ENCODE results near the gene CPT1A. TPM values are rescaled to one million over a fixed set of nuclear protein-coding genes. Genes with fewer than 3 reads are reported as not detected.

The CPT1A gene
- total RNA-seq, 3 donors from 2014 or later, result 22.2 to 62.6 (median 30.4) TPM

GRCh38 chr11:68880851-68881250 is 39.1 kb upstream of the CPT1A start:
- TF ChIP-seq POLR2AphosphoS5 (IDR thresholded peaks at IDR 0.05) (no peak), POLR2A (IDR thresholded peaks at IDR 0.05) (no peak), CTCF (IDR thresholded peaks at IDR 0.05) (no peak)
- Histone ChIP-seq H3K4me1 (no peaks in the 10 kb centered on the region), H3K27me3 (no peaks in the 10 kb centered on the region), H3K36me3 (no peaks in the 10 kb centered on the region), H3K27ac (no peak overlapping the region), H3K9me3 (no peaks in the 10 kb centered on the region), H3K4me3 (no peak overlapping the region)
- no peak for DNase-seq (ENCODE audit: low spot score in 2 of 2)
- intact Hi-C loops (cut with DNase I; ENCODE audit: low total_unique reads), result no loop called here

- Histone ChIP-seq H3K27me3 (no peaks in the 10 kb centered on the region), H3K9me3 (no peaks in the 10 kb centered on the region), H3K36me3 (no peaks in the 10 kb centered on the region), H3K4me3 (no peak overlapping the region), H3K4me1 (no peaks in the 10 kb centered on the region), H3K27ac (no peak overlapping the region)
- intact Hi-C loops (cut with DNase I; ENCODE audit: low total_unique reads), result no loop called here
- no peak for TF ChIP-seq POLR2A (IDR thresholded peaks at IDR 0.05)
- TF ChIP-seq CTCF (IDR thresholded peaks at IDR 0.05), result no peak
- no peak for TF ChIP-seq POLR2AphosphoS5 (IDR thresholded peaks at IDR 0.05)
- DNase-seq (ENCODE audit: low spot score in 2 of 2), result no peak
Measured at GRCh38 chr11:68878022-68878421, 36.3 kb upstream of the CPT1A start.

GRCh38 chr11:68872216-68873003 is 30.7 kb upstream of the CPT1A start:
- no peaks in the 10 kb centered on the region for H3K27me3 ChIP-seq
- H3K36me3 ChIP-seq, result no peaks in the 10 kb centered on the region
- H3K4me1 ChIP-seq, result no peaks in the 10 kb centered on the region
- H3K9me3 ChIP-seq, result no peaks in the 10 kb centered on the region
- H3K27ac ChIP-seq, result no peak overlapping the region
- no peak overlapping the region for H3K4me3 ChIP-seq
- no peak for DNase-seq (ENCODE audit: low spot score in 2 of 2)
- TF ChIP-seq POLR2A (IDR thresholded peaks at IDR 0.05) (no peak), POLR2AphosphoS5 (IDR thresholded peaks at IDR 0.05) (no peak), CTCF (IDR thresholded peaks at IDR 0.05) (no peak)
- intact Hi-C loops (cut with DNase I; ENCODE audit: low total_unique reads), result no loop called here

GRCh38 chr11:68870470-68870869 is 28.8 kb upstream of the CPT1A start:
- intact Hi-C loops (cut with DNase I; ENCODE audit: low total_unique reads), result no loop called here
- TF ChIP-seq POLR2AphosphoS5 (IDR thresholded peaks at IDR 0.05), result no peak
- TF ChIP-seq CTCF (IDR thresholded peaks at IDR 0.05), result no peak
- TF ChIP-seq POLR2A (IDR thresholded peaks at IDR 0.05), result no peak
- no peak for DNase-seq (ENCODE audit: low spot score in 2 of 2)
- H3K4me3 ChIP-seq, result peak overlapping the region; percentile 39 to 60 (median 56)
- no peaks in the 10 kb centered on the region for H3K9me3 ChIP-seq
- no peaks in the 10 kb centered on the region for H3K4me1 ChIP-seq
- no peak overlapping the region for H3K27ac ChIP-seq
- H3K36me3 ChIP-seq, result no peaks in the 10 kb centered on the region
- H3K27me3 ChIP-seq, result no peaks in the 10 kb centered on the region

- no peak for TF ChIP-seq POLR2AphosphoS5 (IDR thresholded peaks at IDR 0.05)
- no peak for TF ChIP-seq CTCF (IDR thresholded peaks at IDR 0.05)
- TF ChIP-seq POLR2A (IDR thresholded peaks at IDR 0.05), result no peak
Measured at GRCh38 chr11:68868221-68868835, 26.6 kb upstream of the CPT1A start.

More at GRCh38 chr11:68868221-68868835, 26.6 kb upstream of the CPT1A start:
- no peaks in the 10 kb centered on the region for H3K4me1 ChIP-seq
- H3K9me3 ChIP-seq, result peaks cover 4 to 6% of the 10 kb centered on the region in 2 donors
- no peak overlapping the region for H3K4me3 ChIP-seq
- no peaks in the 10 kb centered on the region for H3K36me3 ChIP-seq
- no peaks in the 10 kb centered on the region for H3K27me3 ChIP-seq
- H3K27ac ChIP-seq, result no peak overlapping the region
- no peak for DNase-seq (ENCODE audit: low spot score in 2 of 2)
- intact Hi-C loops (cut with DNase I; ENCODE audit: low total_unique reads), result no loop called here
